ENCODE measurements around the gene PKMYT1.

GRCh38 chr16:2937170-2937569 lies 43.1 kb downstream of the PKMYT1 start:
- TF ChIP-seq POLR2A (IDR thresholded peaks at IDR 0.05; ENCODE audit: low read depth, low read length): no peak
- TF ChIP-seq POLR2AphosphoS5 (IDR thresholded peaks at IDR 0.05; ENCODE audit: low read depth, low read length): no peak
- TF ChIP-seq TAF1 (IDR thresholded peaks at IDR 0.05; ENCODE audit: low read depth, low read length): no peak
- no peak for TF ChIP-seq POU2F2 (IDR thresholded peaks at IDR 0.05; ENCODE audit: low read depth, low read length)

All from GM12891 (cell line).